PFSK-1 (cell line): ENCODE measurements around the gene KCNN1.

ENCODE experiments used
- FOXP2 ChIP-seq: optimal IDR thresholded peaks from 2 replicates; pipeline ENCODE3; 2011; ENCODE audit warnings: borderline replicate concordance, control low read depth, inconsistent platforms; ENCODE audit not compliant: insufficient read depth; ENCODE audit errors: extremely low read length, extremely low read depth
- POLR2AphosphoS5 ChIP-seq: IDR thresholded peaks from 2 replicates; pipeline ENCODE4 v1.6.1; 2012; ENCODE audit warnings: low read depth, mild to moderate bottlenecking, control low read depth, low read length, moderate library complexity
- REST ChIP-seq, 2 experiments: IDR thresholded peaks; 2 replicates each; pipeline versions ENCODE4 v1.6.1 to v1.8.0; 2011 to 2012; ENCODE audit warnings: low read depth in 2 of 2, low read length in 2 of 2, control low read depth in 1 of 2, inconsistent platforms in 1 of 2, mild to moderate bottlenecking in 1 of 2, moderate library complexity in 1 of 2; ENCODE audit not compliant: insufficient read depth in 1 of 2
- SIN3A ChIP-seq: IDR thresholded peaks from 2 replicates; pipeline ENCODE4 v1.6.1; 2012; ENCODE audit warnings: mild to moderate bottlenecking, low read length, moderate library complexity, borderline replicate concordance; ENCODE audit not compliant: insufficient read depth
- TAF1 ChIP-seq: IDR thresholded peaks from 2 replicates; pipeline ENCODE4 v1.6.1; 2012; ENCODE audit warnings: low read length, control low read depth, borderline replicate concordance; ENCODE audit not compliant: insufficient read depth

The KCNN1 gene

DNA sequence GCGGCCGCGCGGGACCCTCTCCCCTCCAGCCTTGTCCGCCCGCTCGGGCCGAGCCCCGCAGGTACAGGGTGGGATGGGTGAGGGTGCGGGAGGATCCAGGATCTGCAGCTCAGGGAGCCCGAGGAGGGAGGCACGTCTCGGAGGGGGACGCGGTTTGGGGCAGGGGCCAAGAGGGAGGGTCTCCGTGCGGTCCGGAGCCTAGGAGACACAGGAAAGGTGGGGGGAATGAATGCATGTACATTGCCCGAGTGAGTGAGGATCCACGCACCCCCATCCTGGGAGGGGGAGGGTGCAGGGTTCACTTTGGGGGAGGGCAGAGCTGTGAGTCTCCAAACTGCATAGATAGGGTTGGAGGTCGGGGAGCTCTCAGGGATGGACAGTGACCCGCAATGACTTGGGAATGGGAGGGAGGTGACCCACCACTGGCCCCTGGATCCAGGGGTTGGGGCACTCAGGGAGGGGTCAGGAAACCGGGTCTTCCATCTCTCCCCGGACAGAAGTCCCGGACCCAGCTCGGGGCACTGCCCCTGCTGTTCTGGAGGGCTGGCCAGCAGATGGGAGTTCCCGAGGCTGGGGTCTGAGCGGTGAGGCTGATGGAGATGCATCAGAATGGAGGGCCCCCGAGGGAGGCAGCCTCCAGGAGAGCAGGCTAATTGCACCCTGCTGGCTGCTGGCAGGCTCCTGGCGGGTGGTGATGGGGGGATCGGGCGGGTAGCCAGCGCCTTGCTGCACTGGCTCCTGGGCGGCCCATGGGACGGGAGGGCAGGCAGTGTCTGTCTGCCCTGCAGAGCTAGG lies 547 bp downstream of the KCNN1 start:
- no peak for TF ChIP-seq POLR2AphosphoS5
- TF ChIP-seq FOXP2: no peak
- no peak for TF ChIP-seq REST (IDR thresholded peaks at IDR 0.05; ENCODE audit: insufficient read depth in 1 of 2, low read depth in 2 of 2, low read length in 2 of 2)
- no peak for TF ChIP-seq TAF1
- no peak for TF ChIP-seq SIN3A

- TF ChIP-seq REST (IDR thresholded peaks at IDR 0.05; ENCODE audit: insufficient read depth in 1 of 2, low read depth in 2 of 2, low read length in 2 of 2) (no peak), TAF1 (no peak), SIN3A (no peak), POLR2AphosphoS5 (no peak), FOXP2 (no peak)
Measured at GRCh38 chr19:17968362-17968761, 1.5 kb downstream of the KCNN1 start.

GRCh38 chr19:17969096-17969792 lies 2.3 kb downstream of the KCNN1 start:
- no peak for TF ChIP-seq REST (IDR thresholded peaks at IDR 0.05; ENCODE audit: insufficient read depth in 1 of 2, low read depth in 2 of 2, low read length in 2 of 2)
- TF ChIP-seq SIN3A: no peak

DNA sequence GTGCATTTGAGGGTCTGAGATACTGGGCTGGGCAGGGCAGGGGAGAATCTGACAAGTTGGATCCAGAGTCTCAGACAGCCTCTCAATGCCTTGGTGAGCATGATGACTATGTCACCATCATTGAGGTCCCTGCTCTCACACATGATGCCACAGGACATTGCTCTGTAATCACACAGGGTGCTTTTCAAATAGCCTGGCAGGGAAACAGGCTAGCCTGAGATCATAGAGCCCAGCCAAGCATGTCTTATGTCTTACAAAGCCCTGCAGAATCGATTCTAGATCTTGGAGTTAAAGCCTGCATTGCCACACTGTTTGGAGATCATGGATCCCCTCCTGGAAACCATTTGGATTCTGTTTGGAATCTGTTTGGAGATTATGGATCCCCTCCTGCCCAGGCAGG lies 5.3 kb downstream of the KCNN1 start:
- TF ChIP-seq TAF1 (no peak), FOXP2 (no peak), SIN3A (no peak), REST (IDR thresholded peaks at IDR 0.05; ENCODE audit: insufficient read depth in 1 of 2, low read depth in 2 of 2, low read length in 2 of 2) (no peak), POLR2AphosphoS5 (no peak)

- TF ChIP-seq REST (IDR thresholded peaks at IDR 0.05; ENCODE audit: insufficient read depth in 1 of 2, low read depth in 2 of 2, low read length in 2 of 2) (no peak), FOXP2 (no peak), SIN3A (no peak), TAF1 (no peak), POLR2AphosphoS5 (no peak)
Measured at GRCh38 chr19:17973759-17974158, 6.9 kb downstream of the KCNN1 start.
